SK-N-SH treated with all-trans-retinoic acid at 6 μM for 48 hours (cell line): ENCODE data around the gene CCR6.

Source experiments
- ARNTL ChIP-seq: fragments of 450-650 bp; formaldehyde crosslinking; IDR thresholded peaks from 2 replicates; pipeline ENCODE4 v1.5.0; 2020; ENCODE audit warnings: low read depth, mild to moderate bottlenecking, moderate library complexity, borderline replicate concordance
- CSDC2 ChIP-seq: fragments of 250-450 bp; sonication (Bioruptor Pico); IDR thresholded peaks from 2 replicates; pipeline ENCODE4 v1.5.0; 2020; ENCODE audit warnings: mild to moderate bottlenecking, moderate library complexity
- CSRNP3 ChIP-seq: fragments of 250-450 bp; sonication (Bioruptor Pico); IDR thresholded peaks from 2 replicates; pipeline ENCODE4 v1.5.1; 2021; ENCODE audit warnings: mild to moderate bottlenecking, moderate library complexity
- ISL1 ChIP-seq: fragments of 250-450 bp; sonication (Bioruptor Pico); IDR thresholded peaks from 2 replicates; pipeline ENCODE4 v2.1.2; 2022; ENCODE audit warnings: mild to moderate bottlenecking, moderate library complexity
- PATZ1 ChIP-seq: fragments of 250-450 bp; sonication (Bioruptor Pico); IDR thresholded peaks from 2 replicates; pipeline ENCODE4 v1.8.0; 2020; ENCODE audit warnings: mild to moderate bottlenecking, moderate library complexity, borderline replicate concordance
- RARB ChIP-seq: fragments of 250-450 bp; sonication (Bioruptor Pico); IDR thresholded peaks from 2 replicates; pipeline ENCODE4 v1.8.0; 2021; ENCODE audit warnings: mild to moderate bottlenecking, moderate library complexity
- SNAI2 ChIP-seq: fragments of 250-450 bp; sonication (Bioruptor Pico); IDR thresholded peaks from 2 replicates; pipeline ENCODE4 v1.5.0; 2020; ENCODE audit warnings: mild to moderate bottlenecking, moderate library complexity
- TOX ChIP-seq: fragments of 250-450 bp; sonication (Bioruptor Pico); IDR thresholded peaks from 2 replicates; pipeline ENCODE4 v1.8.0; 2021; ENCODE audit warnings: mild to moderate bottlenecking, moderate library complexity, borderline replicate concordance
- ZFP3 ChIP-seq: fragments of 250-450 bp; sonication (Bioruptor Pico); IDR thresholded peaks from 2 replicates; pipeline ENCODE4 v1.5.0; 2020; ENCODE audit warnings: mild to moderate bottlenecking, moderate library complexity
- ZFP30 ChIP-seq: fragments of 450-650 bp; formaldehyde crosslinking; IDR thresholded peaks from 2 replicates; pipeline ENCODE4 v1.5.0; 2022; ENCODE audit warnings: mild to moderate bottlenecking, moderate library complexity

GRCh38 chr6:167100241-167100674 is 22.6 kb upstream of the CCR6 start:
- TF ChIP-seq ZFP30 (no peak), ZFP3 (CRISPR knock-in tag) (no peak), CSRNP3 (CRISPR knock-in tag) (no peak), CSDC2 (CRISPR knock-in tag) (no peak), PATZ1 (CRISPR knock-in tag) (no peak), RARB (no peak), SNAI2 (CRISPR knock-in tag) (no peak), ISL1 (CRISPR knock-in tag) (no peak), ARNTL (CRISPR knock-in tag) (no peak), TOX (CRISPR knock-in tag) (no peak)
